Left forelimb (tissue), 1 donor: Measurements from ENCODE around the gene DMAC2.
"Not testable (repeated sequence)": the region's sequence is repeated elsewhere in the genome, so short reads cannot be mapped to it uniquely, and the experiment has no call there.

Source experiments
- DNase-seq: peaks from one replicate; pipeline ENCODE4 v3.0.0-alpha.2; 2018; ENCODE audit warnings: low spot score

Gene DMAC2

GRCh38 chr19:41398598-41398997, 41.1 kb downstream of the DMAC2 start:
- no peak for DNase-seq

GRCh38 chr19:41398050-41398418, 41.7 kb downstream of the DMAC2 start:
- DNase-seq = no peak

DNA sequence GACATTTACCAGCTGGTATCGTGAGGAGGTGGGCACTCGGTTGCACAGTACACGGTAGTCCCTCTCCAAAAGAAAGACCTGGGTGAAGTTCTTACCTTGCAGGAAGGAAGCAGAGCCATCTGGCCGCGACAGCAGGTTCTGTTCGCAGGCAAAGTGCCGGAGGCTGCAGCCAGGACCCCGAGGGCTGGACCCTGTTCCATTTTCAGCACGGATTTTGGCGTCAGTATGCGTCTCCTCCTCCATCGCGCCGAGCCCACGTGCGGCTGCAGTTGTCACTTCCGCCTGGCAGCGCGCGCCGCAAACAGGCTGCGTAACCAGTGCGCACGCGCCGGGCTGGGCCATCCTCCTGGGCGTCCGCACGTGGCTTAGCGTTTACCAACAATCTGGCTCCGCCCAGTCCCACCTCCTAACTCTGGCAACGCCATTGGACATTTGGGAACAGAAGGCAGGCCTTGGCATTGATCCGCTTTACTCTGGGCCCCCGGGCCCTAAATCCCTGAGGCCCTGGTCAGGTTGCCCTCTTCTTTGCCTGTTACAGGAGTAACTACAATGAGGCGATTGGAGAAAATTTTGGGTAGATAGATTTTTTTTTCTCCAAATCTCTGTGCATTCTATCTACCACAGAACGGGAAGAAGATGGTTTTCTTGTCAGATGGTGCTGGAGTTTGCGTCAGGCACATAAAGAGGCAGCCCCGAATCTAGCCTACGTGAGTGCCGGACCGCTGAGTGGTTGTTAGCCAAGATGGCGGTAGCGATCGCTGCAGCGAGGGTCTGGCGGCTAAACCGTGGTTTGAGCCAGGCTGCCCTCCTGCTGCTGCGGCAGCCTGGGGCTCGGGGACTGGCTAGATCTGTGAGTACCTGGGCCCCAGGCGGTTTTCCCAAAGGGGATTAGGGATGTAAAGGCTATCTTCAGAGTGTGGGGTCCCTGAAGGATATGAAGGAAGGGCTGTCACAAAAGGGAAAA, 42.3 kb downstream of the DMAC2 start, which contains the start of the genes BCKDHA and EXOSC5:
Gene BCKDHA (plus strand): TSS at position 733 of the 964 bp plus-strand sequence. CDS start 10 bp downstream, at position 743.
Gene EXOSC5 (minus strand): TSS at position 274 of the 964 bp plus-strand sequence. CDS start 31 bp downstream, at position 243.
- DNase-seq = peak; percentile 98

- DNase-seq = no peak
Observed at GRCh38 chr19:41395355-41395754, 44.4 kb downstream of the DMAC2 start.

DNA sequence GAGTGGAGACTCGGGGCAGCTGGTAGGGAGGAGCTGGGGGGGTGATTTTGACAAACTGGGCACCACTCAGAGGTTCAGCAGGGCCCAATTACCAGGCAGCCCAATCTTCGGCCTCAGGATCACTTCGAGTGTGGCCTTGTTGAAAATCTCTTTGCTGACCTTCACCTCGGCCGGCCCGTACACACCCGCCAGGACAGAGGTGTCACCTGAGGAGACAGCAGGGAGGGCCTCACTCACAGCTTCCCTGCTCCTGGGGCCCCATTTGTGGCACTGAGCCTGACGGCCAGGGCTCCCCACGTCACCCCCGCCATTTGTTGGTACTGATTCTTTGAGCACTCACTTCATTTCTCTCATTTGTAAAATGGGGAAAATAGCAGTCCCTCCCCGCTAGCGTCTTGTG, 46.9 kb downstream of the DMAC2 start:
- DNase-seq = no peak

GRCh38 chr19:41391618-41392017, 48.1 kb downstream of the DMAC2 start:
- DNase-seq = no peak

DNA sequence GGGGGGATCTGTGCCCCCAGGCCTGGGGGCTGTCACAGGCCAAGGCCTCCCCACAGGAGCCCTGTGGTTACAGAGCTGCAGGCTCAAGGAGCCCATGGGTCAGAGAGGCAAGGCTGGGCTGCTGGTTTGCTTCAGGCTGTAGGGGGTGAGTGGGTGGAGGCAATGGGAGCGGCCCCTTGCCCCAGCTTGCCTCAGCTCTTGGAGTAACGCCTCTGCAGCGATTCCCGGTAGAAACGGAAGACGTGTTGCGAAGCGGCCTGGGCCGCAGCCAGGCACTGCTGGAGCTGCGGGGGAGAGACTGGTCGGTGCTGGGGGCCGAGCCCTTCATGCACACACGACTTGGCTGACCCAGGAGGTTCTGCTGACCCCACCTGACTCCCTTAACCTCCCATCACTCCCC, 53.3 kb downstream of the DMAC2 start:
- no peak for DNase-seq

DNA sequence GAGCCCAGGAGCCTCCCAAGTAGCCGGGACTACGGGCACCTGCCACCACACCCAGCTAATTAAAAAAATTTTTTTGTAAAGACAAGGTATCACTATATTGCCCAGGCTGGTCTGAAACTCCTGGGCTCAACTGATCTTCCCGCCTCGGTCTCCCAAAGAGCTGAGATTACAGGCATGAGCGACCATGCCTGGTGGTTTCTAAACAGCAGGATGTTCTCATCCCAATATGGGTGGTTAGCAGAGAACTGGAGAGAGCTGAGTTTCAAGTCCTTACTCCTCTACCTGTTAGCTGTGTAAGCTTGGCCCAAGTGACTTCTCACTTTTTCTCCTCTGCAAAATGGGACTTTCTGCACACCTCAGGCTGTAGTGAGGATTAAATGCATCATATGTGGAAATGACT, 55.4 kb downstream of the DMAC2 start:
- DNase-seq = no peak

- not testable (repeated sequence) for DNase-seq
Observed at GRCh38 chr19:41381536-41381935, 58.2 kb downstream of the DMAC2 start.
